Esophagus muscularis mucosa (tissue), 4 donors: Measurements from ENCODE around the gene DUSP28. TPM values are rescaled to one million over a fixed set of nuclear protein-coding genes. Genes with fewer than 3 reads are reported as not detected.
"Not testable (repeated sequence)": the region's sequence is repeated elsewhere in the genome, so short reads cannot be mapped to it uniquely, and the experiment has no call there.

Source experiments
- DNase-seq: peaks from one replicate; pipeline ENCODE4 v3.0.0-alpha.2; 2017; ENCODE audit errors: extremely low spot score
- H3K27ac ChIP-seq, 4 donors: fragments of 200-600 bp; sonication (generic); replicated peaks in 1 of 4; 1 replicate in 3 of 4; 2 replicates in 1 of 4; pipeline ENCODE4 v1.5.1; 2016 to 2019; ENCODE audit warnings: mild to moderate bottlenecking in 1 of 4
- H3K27me3 ChIP-seq, 4 donors: fragments of 200-600 bp; sonication (generic); one replicate each; pipeline versions ENCODE4 v1.5.1 to v1.6.0; 2016 to 2019
- H3K36me3 ChIP-seq, 4 donors: fragments of 200-600 bp; sonication (generic); one replicate each; pipeline ENCODE4 v1.5.1; 2016 to 2019
- H3K4me1 ChIP-seq, 4 donors: fragments of 200-600 bp; sonication (generic); one replicate each; pipeline ENCODE4 v1.5.1; 2016 to 2019
- H3K4me3 ChIP-seq, 4 donors: fragments of 200-600 bp; sonication (generic); 1 replicate in 2 of 4; 2 replicates in 2 of 4; pipeline ENCODE4 v1.5.1; 2016 to 2019; ENCODE audit warnings: mild to moderate bottlenecking in 4 of 4, moderate library complexity in 1 of 4
- H3K9me3 ChIP-seq, 4 donors: fragments of 200-600 bp; sonication (generic); 1 replicate in 3 of 4; 2 replicates in 1 of 4; pipeline ENCODE4 v1.5.1; 2016 to 2019
- CTCF ChIP-seq, 3 experiments: fragments of 200-600 bp in 2 of 3; fragments of 450-650 bp in 1 of 3; sonication (generic) in 2 of 3; IDR thresholded peaks; one replicate each; pipeline ENCODE4 v1.5.1; 2017 to 2019; ENCODE audit warnings: antibody characterized with exemption in 3 of 3, mild to moderate bottlenecking in 2 of 3, moderate library complexity in 1 of 3
- EP300 ChIP-seq: sonication (generic); formaldehyde crosslinking; IDR thresholded peaks from one replicate; pipeline ENCODE4 v1.6.1; 2017; ENCODE audit warnings: antibody characterized with exemption
- POLR2A ChIP-seq: fragments of 450-650 bp; IDR thresholded peaks from one replicate; pipeline ENCODE4 v1.6.1; 2017; ENCODE audit warnings: antibody characterized with exemption, moderate library complexity, mild to moderate bottlenecking, low read depth
- POLR2AphosphoS5 ChIP-seq, 2 donors: sonication (generic); formaldehyde crosslinking; IDR thresholded peaks; one replicate each; pipeline ENCODE4 v1.6.1; 2017; ENCODE audit warnings: antibody characterized with exemption in 2 of 2
- WGBS: methylation state at CpG from one replicate; pipeline ENCODE4 v1.1.5; 2018; 5-methylcytosine and 5-hydroxymethylcytosine counted together
- intact Hi-C: fragments of 100-400 bp; cut with DNase I; formaldehyde crosslinking; loops from one replicate; pipeline ENCODE4 v1.15.1; 2023
- total RNA-seq, 4 donors: library from RNA; depleted of rRNA; stranded (reverse); fragments of >200 nt; gene quantifications; one replicate each; pipeline versions ENCODE4 v1.1.0 to v1.2.1, GENCODE V29; 2016

DUSP28 gene
- total RNA-seq, 4 donors from 2014 or later, result 3.8 to 7.3 (median 4.8) TPM

GRCh38 chr2:240518981-240519380 is 41.2 kb upstream of the DUSP28 start:
- 89% methylated on average over 5 of the region's 5 CpGs for WGBS
- DNase-seq, result no peak
- no peak for TF ChIP-seq EP300
- no peak for TF ChIP-seq POLR2AphosphoS5 (IDR thresholded peaks at IDR 0.05)
- no peak for TF ChIP-seq POLR2A
- no peak for TF ChIP-seq CTCF (IDR thresholded peaks at IDR 0.05)
- H3K4me3 ChIP-seq, result no peak overlapping the region
- H3K9me3 ChIP-seq, result no peaks in the 10 kb centered on the region
- H3K27ac ChIP-seq, result no peak overlapping the region
- peaks cover 0 to 35% (median 5%) of the 10 kb centered on the region in 4 donors for H3K27me3 ChIP-seq
- H3K36me3 ChIP-seq, result peaks cover 4 to 18% (median 17%) of the 10 kb centered on the region in 4 donors
- peaks cover 3 to 19% (median 17%) of the 10 kb centered on the region in 4 donors for H3K4me1 ChIP-seq
- intact Hi-C loops, result loop anchor here (10.0 kb wide), 2 partner anchors 186 to 316 kb away; no protein-coding TSS in a partner anchor

GRCh38 chr2:240519396-240520129 is 40.6 kb upstream of the DUSP28 start:
- WGBS, result 21% methylated on average over 25 of the region's 25 CpGs
- Histone ChIP-seq H3K27ac (no peak overlapping the region), H3K9me3 (no peaks in the 10 kb centered on the region), H3K27me3 (peaks cover 0 to 35% (median 5%) of the 10 kb centered on the region in 4 donors), H3K4me3 (peak overlapping the region in 1 of 4 donors; percentile 24), H3K4me1 (peaks cover 3 to 16% (median 15%) of the 10 kb centered on the region in 4 donors), H3K36me3 (peaks cover 6 to 23% (median 20%) of the 10 kb centered on the region in 4 donors)
- DNase-seq, result no peak
- intact Hi-C loops, result loop anchor here (10.0 kb wide), 2 partner anchors 185 to 315 kb away; no protein-coding TSS in a partner anchor
- TF ChIP-seq EP300, result no peak
- TF ChIP-seq POLR2A, result no peak
- TF ChIP-seq POLR2AphosphoS5 (IDR thresholded peaks at IDR 0.05), result no peak
- no peak for TF ChIP-seq CTCF (IDR thresholded peaks at IDR 0.05)

- H3K4me3 ChIP-seq, result no peak overlapping the region
- H3K27ac ChIP-seq, result no peak overlapping the region
- no peaks in the 10 kb centered on the region for H3K9me3 ChIP-seq
- no peak for TF ChIP-seq POLR2A
- TF ChIP-seq POLR2AphosphoS5 (IDR thresholded peaks at IDR 0.05), result no peak
- TF ChIP-seq EP300, result no peak
- TF ChIP-seq CTCF (IDR thresholded peaks at IDR 0.05), result no peak
- 57% methylated on average over 14 of the region's 52 CpGs for WGBS
- peaks cover 3 to 16% (median 15%) of the 10 kb centered on the region in 4 donors for H3K4me1 ChIP-seq
- H3K36me3 ChIP-seq, result peaks cover 9 to 31% (median 22%) of the 10 kb centered on the region in 4 donors
- H3K27me3 ChIP-seq, result peaks cover 0 to 35% (median 5%) of the 10 kb centered on the region in 4 donors
- intact Hi-C loops, result no loop called here
- no peak for DNase-seq
Observed at GRCh38 chr2:240520130-240520973, 39.8 kb upstream of the DUSP28 start.

- H3K9me3 ChIP-seq, result no peaks in the 10 kb centered on the region
- H3K36me3 ChIP-seq, result peaks cover 9 to 34% (median 25%) of the 10 kb centered on the region in 4 donors
- H3K27me3 ChIP-seq, result peaks cover 0 to 35% (median 5%) of the 10 kb centered on the region in 4 donors
- no peak overlapping the region for H3K4me3 ChIP-seq
- intact Hi-C loops, result no loop called here
- no peak overlapping the region for H3K27ac ChIP-seq
- WGBS, result 91% methylated on average over 12 of the region's 12 CpGs
- TF ChIP-seq CTCF (IDR thresholded peaks at IDR 0.05), result no peak
- no peak for TF ChIP-seq POLR2A
- TF ChIP-seq EP300, result no peak
- no peak for TF ChIP-seq POLR2AphosphoS5 (IDR thresholded peaks at IDR 0.05)
- DNase-seq, result no peak
- H3K4me1 ChIP-seq, result peaks cover 3 to 16% (median 15%) of the 10 kb centered on the region in 4 donors
Observed at GRCh38 chr2:240520974-240521350, 39.2 kb upstream of the DUSP28 start.

GRCh38 chr2:240521885-240522284 is 38.3 kb upstream of the DUSP28 start:
- WGBS, result 96% methylated on average over 5 of the region's 5 CpGs
- peaks cover 3 to 16% (median 15%) of the 10 kb centered on the region in 4 donors for H3K4me1 ChIP-seq
- DNase-seq, H3K27ac ChIP-seq, H3K9me3 ChIP-seq, H3K4me3 ChIP-seq, intact Hi-C loops: not testable (repeated sequence)
- H3K36me3 ChIP-seq, result peaks cover 9 to 39% (median 26%) of the 10 kb centered on the region in 4 donors
- peaks cover 0 to 35% (median 5%) of the 10 kb centered on the region in 4 donors for H3K27me3 ChIP-seq
